B cell (primary cell): ENCODE results near the gene TRPV6. TPM values are rescaled to one million over a fixed set of nuclear protein-coding genes. Genes with fewer than 3 reads are reported as not detected.

ENCODE experiments used
- ATAC-seq: fragments of 200-7000 bp; cut with Tn5 transposase; one replicate; pipeline ENCODE4 v1.10.0; 2021; ENCODE audit warnings: low read depth, mild to moderate bottlenecking, moderate number of reproducible peaks, moderate library complexity
- CTCF ChIA-PET: fragments of 350-600 bp; sonication (Branson Sonifier 250); formaldehyde crosslinking; loops from one replicate; lab custom pipeline; 2021; ENCODE audit warnings: antibody characterized with exemption, inconsistent platforms; lab: Charles Lee
- POLR2A ChIA-PET: fragments of 350-600 bp; sonication (Branson Sonifier 250); formaldehyde crosslinking; loops from one replicate; lab custom pipeline; 2021; ENCODE audit warnings: antibody characterized with exemption; lab: Charles Lee
- DNase-seq: peaks from one replicate; pipeline ENCODE4 v3.0.0; 2013
- H2AFZ ChIP-seq: 2 replicates; pipeline ENCODE4 v1.6.1; 2012; ENCODE audit warnings: mild to moderate bottlenecking, low read depth, low read length; ENCODE audit not compliant: insufficient read depth, poor library complexity, severe bottlenecking
- H3K27ac ChIP-seq, 2 donors: 1 replicate in 1 of 2; 2 replicates in 1 of 2; pipeline ENCODE4 v1.5.1; 2012 to 2013; ENCODE audit warnings: low read length in 2 of 2, mild to moderate bottlenecking in 2 of 2, moderate library complexity in 1 of 2
- H3K27me3 ChIP-seq, 4 experiments: fragments of 200-600 bp in 1 of 4; sonication (generic) in 1 of 4; replicated peaks in 1 of 4; 1 replicate in 2 of 4; 2 replicates in 2 of 4; pipeline versions ENCODE4 v1.6.1 to v1.7.0; 2013 to 2016; ENCODE audit warnings: low read length in 3 of 4, mild to moderate bottlenecking in 2 of 4, mixed read lengths in 1 of 4, moderate library complexity in 1 of 4; ENCODE audit not compliant: insufficient read depth in 4 of 4, control insufficient read depth in 3 of 4; ENCODE audit errors: control extremely low read depth in 1 of 4
- H3K36me3 ChIP-seq, 2 experiments: replicated peaks in 1 of 2; 1 replicate in 1 of 2; 2 replicates in 1 of 2; pipeline versions ENCODE4 v1.6.1 to v1.7.1; 2013; ENCODE audit warnings: low read length in 1 of 2; ENCODE audit not compliant: insufficient read depth in 2 of 2, control insufficient read depth in 1 of 2; ENCODE audit errors: control extremely low read depth in 1 of 2, extremely low read depth in 1 of 2
- H3K4me1 ChIP-seq, 2 donors: fragments of 200-600 bp in 1 of 2; sonication (generic) in 1 of 2; 1 replicate in 1 of 2; 2 replicates in 1 of 2; pipeline versions ENCODE4 v1.5.1 to v1.6.1; 2013 to 2017; ENCODE audit warnings: low read length in 2 of 2; ENCODE audit not compliant: control insufficient read depth in 2 of 2, insufficient read depth in 2 of 2
- H3K4me2 ChIP-seq: replicated peaks from 2 replicates; pipeline ENCODE3; 2012; ENCODE audit warnings: mild to moderate bottlenecking, low read depth, low read length; ENCODE audit not compliant: poor library complexity, severe bottlenecking
- H3K4me3 ChIP-seq, 5 experiments: fragments of 200-600 bp in 1 of 5; sonication (generic) in 1 of 5; 1 replicate in 3 of 5; 2 replicates in 2 of 5; pipeline versions ENCODE4 v1.5.1 to v1.7.0; 2011 to 2016; ENCODE audit warnings: low read length in 4 of 5, mild to moderate bottlenecking in 4 of 5, low read depth in 2 of 5, control low read depth in 1 of 5, moderate library complexity in 1 of 5; ENCODE audit not compliant: insufficient read depth in 1 of 5; ENCODE audit errors: control extremely low read depth in 1 of 5, extremely low read depth in 1 of 5
- H3K79me2 ChIP-seq: fragments of 200-600 bp; sonication (generic); one replicate; pipeline ENCODE4 v1.6.0; 2016; ENCODE audit warnings: low read length; ENCODE audit not compliant: control insufficient read depth, insufficient read depth
- H3K9ac ChIP-seq: fragments of 200-600 bp; sonication (generic); 2 replicates; pipeline ENCODE4 v1.6.1; 2017; ENCODE audit warnings: mild to moderate bottlenecking, low read length, moderate library complexity
- H3K9me3 ChIP-seq, 3 donors: one replicate each; pipeline versions ENCODE4 v1.6.1 to v1.7.1; 2013; ENCODE audit warnings: low read length in 2 of 3; ENCODE audit not compliant: control insufficient read depth in 2 of 3, insufficient read depth in 1 of 3; ENCODE audit errors: control extremely low read depth in 1 of 3
- H4K20me1 ChIP-seq: 2 replicates; pipeline ENCODE4 v1.6.0; 2012; ENCODE audit warnings: mild to moderate bottlenecking, low read length; ENCODE audit not compliant: insufficient read depth, control insufficient read depth, poor library complexity, severe bottlenecking
- H3K27ac Mint-ChIP-seq: one replicate; pipeline ENCODE4 v1.8.0; 2021; ENCODE audit warnings: mixed read lengths
- H3K27me3 Mint-ChIP-seq: one replicate; pipeline ENCODE4 v1.8.0; 2021; ENCODE audit warnings: mixed read lengths
- H3K4me1 Mint-ChIP-seq: one replicate; pipeline ENCODE4 v1.8.0; 2021; ENCODE audit warnings: mixed read lengths
- H3K4me3 Mint-ChIP-seq: one replicate; pipeline ENCODE4 v1.8.0; 2021; ENCODE audit warnings: mixed read lengths
- H3K9me3 Mint-ChIP-seq: one replicate; pipeline ENCODE4 v1.8.0; 2022; ENCODE audit warnings: mixed read lengths; ENCODE audit not compliant: insufficient read depth
- CTCF ChIP-seq: fragments of 200-600 bp; IDR thresholded peaks from one replicate; pipeline ENCODE4 v1.8.0; 2022; ENCODE audit warnings: antibody characterized with exemption, mild to moderate bottlenecking
- EZH2 ChIP-seq: IDR thresholded peaks from 2 replicates; pipeline ENCODE4 v1.6.1; 2012; ENCODE audit warnings: borderline replicate concordance, low read depth, mild to moderate bottlenecking, moderate library complexity, low read length; ENCODE audit not compliant: insufficient read depth, poor library complexity, severe bottlenecking
- WGBS: methylation state at CpG from one replicate; pipeline ENCODE4 v1.1.5; 2013; ENCODE audit warnings: missing lambda C conversion rate; ENCODE audit not compliant: insufficient coverage; 5-methylcytosine and 5-hydroxymethylcytosine counted together
- intact Hi-C: fragments of 100-400 bp; cut with micrococcal nuclease; formaldehyde crosslinking; loops from one replicate; pipeline ENCODE4 v1.10.0; 2022
- polyA plus RNA-seq: library from polyadenylated mRNA; depleted of rRNA; stranded (reverse); fragments of >200 nt; gene quantifications from 2 replicates; pipeline ENCODE4 v1.2.3, GENCODE V29; 2012
- total RNA-seq, 2 donors: library from RNA; stranded (reverse); fragments of 120-200 nt in 1 of 2; gene quantifications; 1 replicate in 1 of 2; 2 replicates in 1 of 2; pipeline versions ENCODE4 v1.2.3 to v1.2.4, GENCODE V29; 2013 to 2022

The TRPV6 gene
- total and polyA plus RNA-seq, 2 donors (not counting 1 experiment from before 2014, with no cell fraction given): not detected

DNA sequence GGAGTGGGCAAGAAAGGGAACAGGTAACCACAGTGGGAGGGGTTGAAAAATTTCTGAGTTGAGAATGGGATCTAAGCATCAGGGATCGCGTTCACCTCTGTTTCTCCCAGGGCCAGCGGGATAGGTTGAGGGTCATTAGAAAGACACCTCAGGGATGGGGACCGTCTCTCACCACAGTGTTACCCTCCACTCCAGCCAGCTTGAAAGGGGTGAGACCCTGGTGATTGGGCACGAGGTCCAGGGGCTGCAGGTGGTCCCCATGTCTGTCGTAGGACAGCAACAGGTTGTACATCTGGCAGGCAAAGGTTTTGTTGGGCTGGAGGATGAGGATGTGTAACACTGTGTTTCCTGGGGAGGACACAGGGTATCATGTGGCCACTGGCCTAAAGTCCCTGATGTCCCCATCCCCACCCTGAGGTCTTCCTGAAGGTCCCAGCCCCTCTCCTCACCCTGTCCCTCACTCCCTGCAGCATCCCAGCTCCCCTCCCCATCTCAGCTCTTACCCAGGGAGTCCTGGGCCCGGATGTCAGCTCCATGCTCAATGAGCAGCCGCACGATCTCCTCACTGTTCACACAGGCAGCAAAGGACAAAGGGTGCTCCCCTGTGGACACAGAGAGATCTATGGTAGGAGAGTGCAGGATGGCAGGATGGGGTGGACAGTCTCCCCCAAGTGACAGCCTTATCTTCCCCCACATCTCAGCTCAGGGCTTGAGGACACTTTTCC lies 9.1 kb downstream of the TRPV6 start:
- no peak overlapping the region for H3K4me2 ChIP-seq
- Mint-ChIP-seq H3K4me1 (no peaks in the 10 kb centered on the region), H3K4me3 (no peak overlapping the region), H3K27me3 (peaks cover 13% of the 10 kb centered on the region), H3K27ac (no peak overlapping the region), H3K9me3 (no peaks in the 10 kb centered on the region)
- no peak overlapping the region for H3K4me3 ChIP-seq
- no peak overlapping the region for H3K9ac ChIP-seq
- peaks cover 0 to 5% (median 0%) of the 10 kb centered on the region in 4 experiments for H3K27me3 ChIP-seq
- H3K27ac ChIP-seq: no peak overlapping the region
- WGBS: 100% methylated on average over 2 of the region's 9 CpGs
- H3K36me3 ChIP-seq: peaks cover 0 to 6% of the 10 kb centered on the region in 2 experiments
- no peaks in the 10 kb centered on the region for H3K79me2 ChIP-seq
- POLR2A ChIA-PET: no interaction called here
- DNase-seq: no peak
- H3K4me1 ChIP-seq: no peaks in the 10 kb centered on the region
- H3K9me3 ChIP-seq: peaks cover 0 to 15% (median 0%) of the 10 kb centered on the region in 3 donors
- no peak overlapping the region for H2AFZ ChIP-seq
- CTCF ChIA-PET: interaction anchor here (0.6 to 1.1 kb wide), 3 partner anchors 22 to 244 kb away, joined by 3 to 4 read pairs (median 4); partner anchors contain the start of gene EPHB6
- no peak for ATAC-seq
- intact Hi-C loops: no loop called here
- TF ChIP-seq EZH2 (no peak), CTCF (no peak)
- no peaks in the 10 kb centered on the region for H4K20me1 ChIP-seq

- POLR2A ChIA-PET: no interaction called here
- TF ChIP-seq CTCF (no peak), EZH2 (no peak)
- Histone ChIP-seq H3K79me2 (no peaks in the 10 kb centered on the region), H4K20me1 (no peaks in the 10 kb centered on the region), H3K4me3 (no peak overlapping the region), H3K27me3 (peaks cover 0 to 5% (median 0%) of the 10 kb centered on the region in 4 experiments), H2AFZ (no peak overlapping the region), H3K36me3 (peaks cover 0 to 13% of the 10 kb centered on the region in 2 experiments), H3K27ac (no peak overlapping the region), H3K4me1 (no peaks in the 10 kb centered on the region), H3K4me2 (no peak overlapping the region), H3K9ac (no peak overlapping the region), H3K9me3 (peaks cover 0 to 15% (median 0%) of the 10 kb centered on the region in 3 donors)
- 93% methylated on average over 10 of the region's 14 CpGs for WGBS
- H3K27me3 Mint-ChIP-seq: peaks cover 13% of the 10 kb centered on the region
- no peaks in the 10 kb centered on the region for H3K9me3 Mint-ChIP-seq
- intact Hi-C loops: no loop called here
- no peak overlapping the region for H3K27ac Mint-ChIP-seq
- no peaks in the 10 kb centered on the region for H3K4me1 Mint-ChIP-seq
- ATAC-seq (no peak), DNase-seq (no peak)
- CTCF ChIA-PET: no interaction called here
- H3K4me3 Mint-ChIP-seq: no peak overlapping the region
These were observed 10.1 kb downstream of the TRPV6 start for GRCh38 chr7:142875456-142875855.
